ENCODE data around the gene RNF212B.
A peak's percentile ranks its signal among the peaks of the same experiment; 100 is the strongest.
"Not testable (repeated sequence)": the region's sequence is repeated elsewhere in the genome, so short reads cannot be mapped to it uniquely, and the experiment has no call there.

RNF212B gene

GRCh38 chr14:23237772-23238594 lies at the start of gene RNF212B:
RNF212B (plus strand) TSS chr14:23237936; CDS start chr14:23240346, 2,410 bp downstream.
- peak; percentile 62 to 66 for DNase-seq (ENCODE audit: low read depth in 2 of 2, low spot score in 1 of 2)

GRCh38 chr14:23193432-23193831 lies 44.3 kb upstream of the RNF212B start:
- DNase-seq (ENCODE audit: low read depth in 2 of 2, low spot score in 1 of 2): no peak

- DNase-seq (ENCODE audit: low read depth in 2 of 2, low spot score in 1 of 2): no peak
Observed at GRCh38 chr14:23195552-23196101, 42.1 kb upstream of the RNF212B start.

- not testable (repeated sequence) for DNase-seq (ENCODE audit: low read depth in 2 of 2, low spot score in 1 of 2)
Observed at GRCh38 chr14:23196487-23196886, 41.2 kb upstream of the RNF212B start.

- DNase-seq (ENCODE audit: low read depth in 2 of 2, low spot score in 1 of 2): not testable (repeated sequence)
Observed at GRCh38 chr14:23199141-23199540, 38.6 kb upstream of the RNF212B start.

- no peak for DNase-seq (ENCODE audit: low read depth in 2 of 2, low spot score in 1 of 2)
Observed at GRCh38 chr14:23202001-23202400, 35.7 kb upstream of the RNF212B start.

- DNase-seq (ENCODE audit: low read depth in 2 of 2, low spot score in 1 of 2): no peak
Observed at GRCh38 chr14:23206422-23207145, 31.2 kb upstream of the RNF212B start.

- no peak for DNase-seq (ENCODE audit: low read depth in 2 of 2, low spot score in 1 of 2)
Observed at GRCh38 chr14:23207146-23207540, 30.6 kb upstream of the RNF212B start.

GRCh38 chr14:23208324-23208723 lies 29.4 kb upstream of the RNF212B start:
- DNase-seq (ENCODE audit: low read depth in 2 of 2, low spot score in 1 of 2): no peak

GRCh38 chr14:23209651-23210423 lies 27.9 kb upstream of the RNF212B start:
- DNase-seq (ENCODE audit: low read depth in 2 of 2, low spot score in 1 of 2): no peak

GRCh38 chr14:23215421-23215820 lies 22.3 kb upstream of the RNF212B start:
- DNase-seq (ENCODE audit: low read depth in 2 of 2, low spot score in 1 of 2): no peak

GRCh38 chr14:23217032-23218020 lies 20.4 kb upstream of the RNF212B start:
- no peak for DNase-seq (ENCODE audit: low read depth in 2 of 2, low spot score in 1 of 2)

- no peak for DNase-seq (ENCODE audit: low read depth in 2 of 2, low spot score in 1 of 2)
Observed at GRCh38 chr14:23219075-23219474, 18.7 kb upstream of the RNF212B start.

GRCh38 chr14:23224958-23225357 lies 12.8 kb upstream of the RNF212B start:
- DNase-seq (ENCODE audit: low read depth in 2 of 2, low spot score in 1 of 2): not testable (repeated sequence)

- DNase-seq (ENCODE audit: low read depth in 2 of 2, low spot score in 1 of 2): no peak
Observed at GRCh38 chr14:23227566-23227965, 10.2 kb upstream of the RNF212B start.

- no peak for DNase-seq (ENCODE audit: low read depth in 2 of 2, low spot score in 1 of 2)
Observed at GRCh38 chr14:23228812-23229211, 8.9 kb upstream of the RNF212B start.

- DNase-seq (ENCODE audit: low read depth in 2 of 2, low spot score in 1 of 2): not testable (repeated sequence)
Observed at GRCh38 chr14:23232241-23232808, 5.4 kb upstream of the RNF212B start.

- no peak for DNase-seq (ENCODE audit: low read depth in 2 of 2, low spot score in 1 of 2)
Observed at GRCh38 chr14:23240661-23241060, 2.9 kb downstream of the RNF212B start.

- DNase-seq (ENCODE audit: low read depth in 2 of 2, low spot score in 1 of 2): not testable (repeated sequence)
Observed at GRCh38 chr14:23241061-23241715, 3.5 kb downstream of the RNF212B start.
